Natural killer cell (primary cell): ENCODE measurements around the gene RSU1. TPM values are rescaled to one million over a fixed set of nuclear protein-coding genes. Genes with fewer than 3 reads are reported as not detected.

ENCODE experiments used
- ATAC-seq, 3 donors: fragments of 150-1000 bp in 2 of 3; fragments of 200-7000 bp in 1 of 3; cut with Tn5 transposase; 1 replicate in 1 of 3; 2 replicates in 2 of 3; pipeline ENCODE4 v1.10.0; 2021; ENCODE audit warnings: mild to moderate bottlenecking in 2 of 3, moderate library complexity in 2 of 3
- DNase-seq, 2 donors: peaks; one replicate each; pipeline versions ENCODE4 v3.0.0 to v3.0.0-alpha.2; 2013 to 2021; ENCODE audit warnings: mixed read lengths in 1 of 2
- H3K27ac ChIP-seq: one replicate; pipeline ENCODE4 v1.5.1; 2013; ENCODE audit warnings: mild to moderate bottlenecking, low read length
- H3K27me3 ChIP-seq: one replicate; pipeline ENCODE4 v1.6.1; 2013; ENCODE audit warnings: low read length; ENCODE audit not compliant: control insufficient read depth, insufficient read depth
- H3K36me3 ChIP-seq: one replicate; pipeline ENCODE4 v1.6.1; 2013; ENCODE audit warnings: low read length; ENCODE audit not compliant: control insufficient read depth, insufficient read depth
- H3K4me1 ChIP-seq: one replicate; pipeline ENCODE4 v1.6.1; 2013; ENCODE audit warnings: low read length; ENCODE audit not compliant: control insufficient read depth, insufficient read depth
- H3K4me3 ChIP-seq: one replicate; pipeline ENCODE4 v1.5.1; 2013; ENCODE audit warnings: low read length
- H3K9me3 ChIP-seq: one replicate; pipeline ENCODE4 v1.6.1; 2013; ENCODE audit warnings: low read length; ENCODE audit not compliant: control insufficient read depth, insufficient read depth
- H3K27ac Mint-ChIP-seq, 2 donors: one replicate each; pipeline ENCODE4 v1.8.0; 2022; ENCODE audit warnings: mild to moderate bottlenecking in 2 of 2, mixed read lengths in 2 of 2, moderate library complexity in 1 of 2
- H3K27me3 Mint-ChIP-seq, 2 donors: one replicate each; pipeline ENCODE4 v1.8.0; 2022; ENCODE audit warnings: low read depth in 2 of 2, mixed read lengths in 2 of 2
- H3K36me3 Mint-ChIP-seq: one replicate; pipeline ENCODE4 v1.8.0; 2022; ENCODE audit warnings: mixed read lengths
- H3K4me1 Mint-ChIP-seq, 2 donors: one replicate each; pipeline ENCODE4 v1.8.0; 2022; ENCODE audit warnings: mixed read lengths in 2 of 2
- H3K4me3 Mint-ChIP-seq: one replicate; pipeline ENCODE4 v1.8.0; 2022; ENCODE audit warnings: mild to moderate bottlenecking, moderate library complexity, mixed read lengths
- H3K9me3 Mint-ChIP-seq, 2 donors: one replicate each; pipeline ENCODE4 v1.8.0; 2022; ENCODE audit warnings: mixed read lengths in 2 of 2
- WGBS: methylation state at CpG from one replicate; pipeline ENCODE4 v1.1.7; 2013; ENCODE audit warnings: missing lambda C conversion rate; ENCODE audit not compliant: insufficient coverage; 5-methylcytosine and 5-hydroxymethylcytosine counted together
- intact Hi-C: fragments of 100-400 bp; cut with micrococcal nuclease; formaldehyde crosslinking; loops from one replicate; pipeline ENCODE4 v1.14.2; 2022
- total RNA-seq, 4 donors: library from RNA; stranded (reverse); fragments of 120-200 nt in 1 of 4; gene quantifications; one replicate each; pipeline versions ENCODE4 v1.2.3 to v1.2.4, GENCODE V29; 2013 to 2022
- TF ChIP-seq, protein P1 (sequence below): fragments of 200-600 bp; IDR thresholded peaks from one replicate; pipeline ENCODE4 v1.8.0; 2022; ENCODE audit warnings: antibody characterized with exemption

The RSU1 gene
- total RNA-seq, 3 donors from 2014 or later (not counting 1 experiment from before 2014, with no cell fraction given): 75.0 to 85.3 (median 80.0) TPM

DNA sequence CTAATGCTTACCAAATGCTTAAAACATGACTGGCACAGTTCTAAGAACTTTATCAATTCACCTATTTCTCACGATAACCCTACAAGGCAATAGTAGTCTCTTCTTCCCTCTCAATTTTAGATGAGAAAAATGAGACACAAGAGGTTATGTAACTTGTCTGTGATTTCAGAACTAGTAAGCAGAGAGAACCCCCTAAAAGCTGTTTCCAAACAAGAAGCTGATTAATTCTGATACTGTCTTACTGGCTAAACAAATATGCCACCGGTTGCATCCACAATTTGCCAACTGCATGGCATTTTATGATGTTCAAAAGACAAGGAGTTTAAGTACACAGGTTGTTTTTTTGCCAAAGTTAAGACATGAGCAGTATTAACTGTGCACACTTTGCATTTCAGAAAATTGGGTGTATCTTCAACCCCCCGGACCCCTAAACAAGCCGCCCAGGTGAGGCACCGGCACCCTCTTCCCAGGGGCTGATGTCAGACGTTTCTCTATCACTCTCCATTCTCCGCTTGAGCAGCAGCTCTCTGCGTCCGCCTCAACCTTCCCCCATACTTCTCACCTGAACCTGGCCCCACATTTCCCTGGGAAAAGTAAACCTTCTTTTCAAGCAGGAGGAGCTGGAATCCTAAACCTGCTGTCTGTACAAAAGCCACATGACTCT lies 21.7 kb downstream of the RSU1 start:
- Histone ChIP-seq H3K27ac (no peak overlapping the region), H3K4me1 (no peaks in the 10 kb centered on the region), H3K36me3 (no peaks in the 10 kb centered on the region), H3K27me3 (no peaks in the 10 kb centered on the region), H3K4me3 (no peak overlapping the region), H3K9me3 (no peaks in the 10 kb centered on the region)
- intact Hi-C loops: no loop called here
- Mint-ChIP-seq H3K4me1 (peaks cover 40 to 45% of the 10 kb centered on the region in 2 donors), H3K4me3 (no peak overlapping the region), H3K27ac (peak overlapping the region in 1 of 2 donors; percentile 56), H3K36me3 (no peaks in the 10 kb centered on the region), H3K27me3 (no peaks in the 10 kb centered on the region), H3K9me3 (no peaks in the 10 kb centered on the region)
- DNase-seq: no peak
- TF ChIP-seq, protein P1, sequence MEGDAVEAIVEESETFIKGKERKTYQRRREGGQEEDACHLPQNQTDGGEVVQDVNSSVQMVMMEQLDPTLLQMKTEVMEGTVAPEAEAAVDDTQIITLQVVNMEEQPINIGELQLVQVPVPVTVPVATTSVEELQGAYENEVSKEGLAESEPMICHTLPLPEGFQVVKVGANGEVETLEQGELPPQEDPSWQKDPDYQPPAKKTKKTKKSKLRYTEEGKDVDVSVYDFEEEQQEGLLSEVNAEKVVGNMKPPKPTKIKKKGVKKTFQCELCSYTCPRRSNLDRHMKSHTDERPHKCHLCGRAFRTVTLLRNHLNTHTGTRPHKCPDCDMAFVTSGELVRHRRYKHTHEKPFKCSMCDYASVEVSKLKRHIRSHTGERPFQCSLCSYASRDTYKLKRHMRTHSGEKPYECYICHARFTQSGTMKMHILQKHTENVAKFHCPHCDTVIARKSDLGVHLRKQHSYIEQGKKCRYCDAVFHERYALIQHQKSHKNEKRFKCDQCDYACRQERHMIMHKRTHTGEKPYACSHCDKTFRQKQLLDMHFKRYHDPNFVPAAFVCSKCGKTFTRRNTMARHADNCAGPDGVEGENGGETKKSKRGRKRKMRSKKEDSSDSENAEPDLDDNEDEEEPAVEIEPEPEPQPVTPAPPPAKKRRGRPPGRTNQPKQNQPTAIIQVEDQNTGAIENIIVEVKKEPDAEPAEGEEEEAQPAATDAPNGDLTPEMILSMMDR: no peak
- 91% methylated on average over 9 of the region's 9 CpGs for WGBS
- ATAC-seq: no peak

DNA sequence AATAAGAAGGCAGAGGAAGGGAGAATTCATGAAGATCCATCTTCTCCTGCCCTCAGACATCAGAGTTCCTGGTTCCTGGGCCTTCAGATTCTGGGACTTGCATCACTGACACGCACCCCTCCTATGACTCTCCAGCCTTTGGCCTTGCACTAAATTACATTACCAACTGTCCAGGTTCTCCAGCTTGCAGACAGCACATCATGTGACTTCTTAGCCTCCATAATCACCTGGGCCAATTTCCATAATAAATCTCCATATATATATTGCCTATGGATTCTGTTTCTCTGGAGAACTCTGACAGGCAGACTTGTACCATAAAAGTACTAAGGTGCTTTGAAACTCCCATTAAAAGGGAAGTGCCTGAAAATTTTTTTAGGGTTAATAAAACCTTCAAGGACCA lies 23.2 kb downstream of the RSU1 start:
- H3K4me3 ChIP-seq: no peak overlapping the region
- H3K4me1 Mint-ChIP-seq: peaks cover 39 to 42% of the 10 kb centered on the region in 2 donors
- no peaks in the 10 kb centered on the region for H3K27me3 Mint-ChIP-seq
- ATAC-seq (no peak), DNase-seq (no peak)
- peaks cover 2% of the 10 kb centered on the region for H3K36me3 ChIP-seq
- no peak overlapping the region for H3K4me3 Mint-ChIP-seq
- intact Hi-C loops: no loop called here
- WGBS: 100% methylated on average over 1 of the region's 1 CpG
- TF ChIP-seq, protein P1: no peak
- peak overlapping the region in 1 of 2 donors; percentile 1 for H3K27ac Mint-ChIP-seq
- H3K36me3 Mint-ChIP-seq: no peaks in the 10 kb centered on the region
- H3K27me3 ChIP-seq: no peaks in the 10 kb centered on the region
- H3K9me3 ChIP-seq: no peaks in the 10 kb centered on the region
- no peaks in the 10 kb centered on the region for H3K9me3 Mint-ChIP-seq
- no peak overlapping the region for H3K27ac ChIP-seq
- H3K4me1 ChIP-seq: no peaks in the 10 kb centered on the region

DNA sequence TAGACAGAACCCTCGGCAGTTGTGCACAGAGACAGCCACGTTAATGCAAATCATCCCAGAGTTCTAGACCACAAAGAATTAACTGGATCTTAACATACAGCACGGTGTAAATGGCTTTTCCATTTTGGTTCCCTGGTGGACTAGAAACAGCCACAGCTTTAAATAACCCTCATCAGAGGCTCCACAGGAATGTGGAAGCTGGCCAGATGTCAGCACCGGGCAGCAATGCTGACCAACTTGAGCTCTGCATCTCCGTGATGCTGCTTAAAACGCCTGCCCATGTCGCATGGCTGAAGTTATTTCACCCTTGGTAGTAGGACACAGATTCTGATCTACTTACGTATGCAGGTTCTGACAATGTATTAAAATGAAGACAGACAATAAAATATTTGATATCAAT lies 24.5 kb downstream of the RSU1 start:
- TF ChIP-seq, protein P1: no peak
- DNase-seq: no peak
- H3K27me3 Mint-ChIP-seq: no peaks in the 10 kb centered on the region
- H3K27ac Mint-ChIP-seq: no peak overlapping the region
- no peaks in the 10 kb centered on the region for H3K27me3 ChIP-seq
- H3K36me3 Mint-ChIP-seq: no peaks in the 10 kb centered on the region
- H3K9me3 ChIP-seq: no peaks in the 10 kb centered on the region
- no peak for ATAC-seq
- H3K4me3 Mint-ChIP-seq: no peak overlapping the region
- intact Hi-C loops: no loop called here
- H3K4me1 ChIP-seq: peaks cover 12% of the 10 kb centered on the region
- no peaks in the 10 kb centered on the region for H3K9me3 Mint-ChIP-seq
- H3K4me1 Mint-ChIP-seq: peaks cover 46 to 47% of the 10 kb centered on the region in 2 donors
- peaks cover 2% of the 10 kb centered on the region for H3K36me3 ChIP-seq
- H3K4me3 ChIP-seq: no peak overlapping the region
- 97% methylated on average over 7 of the region's 8 CpGs for WGBS
- H3K27ac ChIP-seq: no peak overlapping the region

DNA sequence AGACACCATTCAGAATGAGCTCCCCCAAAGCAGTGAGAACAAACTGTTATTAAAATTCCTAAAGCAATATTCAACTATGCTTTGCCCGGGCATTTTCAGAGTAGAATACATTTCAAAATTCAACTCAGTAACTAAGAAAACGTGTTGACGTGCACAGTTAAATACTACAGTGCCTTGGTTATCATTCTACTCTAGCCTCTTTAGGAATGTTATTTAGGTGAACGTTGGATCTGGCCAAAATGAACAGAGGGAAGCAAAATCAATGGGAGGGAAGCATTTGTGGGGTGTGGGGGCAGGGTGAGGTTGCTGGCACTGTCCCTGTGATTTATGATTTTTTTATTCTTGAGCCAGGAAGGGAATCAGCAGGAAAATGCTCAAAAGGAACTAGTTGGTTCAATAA lies 27.5 kb downstream of the RSU1 start:
- intact Hi-C loops: no loop called here
- Mint-ChIP-seq H3K27ac (peak overlapping the region; percentile 92 to 93), H3K36me3 (no peaks in the 10 kb centered on the region), H3K4me1 (peaks cover 45 to 48% of the 10 kb centered on the region in 2 donors), H3K27me3 (no peaks in the 10 kb centered on the region), H3K4me3 (no peak overlapping the region), H3K9me3 (no peaks in the 10 kb centered on the region)
- 89% methylated on average over 2 of the region's 4 CpGs for WGBS
- Histone ChIP-seq H3K4me1 (peaks cover 23% of the 10 kb centered on the region), H3K27me3 (no peaks in the 10 kb centered on the region), H3K4me3 (no peak overlapping the region), H3K27ac (no peak overlapping the region), H3K9me3 (no peaks in the 10 kb centered on the region), H3K36me3 (peaks cover 2% of the 10 kb centered on the region)
- TF ChIP-seq, protein P1: no peak
- no peak for DNase-seq
- no peak for ATAC-seq
